Lower lobe of right lung (tissue), 2 donors: ENCODE measurements around the gene PHLDA1. TPM values are rescaled to one million over a fixed set of nuclear protein-coding genes. Genes with fewer than 3 reads are reported as not detected.

Experiments
- ATAC-seq, 2 donors: fragments of 200-7000 bp; cut with Tn5 transposase; one replicate each; pipeline ENCODE4 v1.9.1; 2020 to 2022; ENCODE audit warnings: mild to moderate bottlenecking in 2 of 2, moderate library complexity in 2 of 2
- DNase-seq: peaks from one replicate; pipeline ENCODE4 v3.0.0-alpha.2; 2020
- H3K27ac ChIP-seq: fragments of 200-600 bp; one replicate; pipeline ENCODE4 v1.8.0; 2022
- H3K27me3 ChIP-seq: fragments of 200-600 bp; one replicate; pipeline ENCODE4 v1.8.0; 2022; ENCODE audit warnings: low read depth
- H3K36me3 ChIP-seq: fragments of 200-600 bp; one replicate; pipeline ENCODE4 v1.8.0; 2022; ENCODE audit warnings: mild to moderate bottlenecking
- H3K4me1 ChIP-seq: fragments of 200-600 bp; one replicate; pipeline ENCODE4 v1.8.0; 2022
- H3K4me3 ChIP-seq: fragments of 200-600 bp; one replicate; pipeline ENCODE4 v1.8.0; 2022; ENCODE audit warnings: mild to moderate bottlenecking
- H3K9me3 ChIP-seq: fragments of 200-600 bp; one replicate; pipeline ENCODE4 v1.8.0; 2022
- CTCF ChIP-seq: fragments of 200-600 bp; IDR thresholded peaks from one replicate; pipeline ENCODE4 v1.8.0; 2022; ENCODE audit warnings: antibody characterized with exemption, mild to moderate bottlenecking
- intact Hi-C: fragments of 100-400 bp; cut with DNase I; formaldehyde crosslinking; loops from one replicate; pipeline ENCODE4 v1.11.0; 2022
- total RNA-seq: library from RNA; stranded (reverse); fragmentation: NEBNext Ultra II Directional; extraction: Animal tissue kit (Norgen Biotek cat#: 25700); gene quantifications from one replicate; pipeline ENCODE4 v1.2.1, GENCODE V29; 2021
- donor health status: DM: no; HTN: yes; CAD: no; lungs with severe emphysema.

Gene PHLDA1
- total RNA-seq, 1 donor from 2014 or later: 12.2 TPM

- Histone ChIP-seq H3K36me3 (no peaks in the 10 kb centered on the region), H3K9me3 (no peaks in the 10 kb centered on the region), H3K4me1 (peaks cover 62% of the 10 kb centered on the region), H3K27me3 (no peaks in the 10 kb centered on the region), H3K4me3 (peak overlapping the region; percentile 39), H3K27ac (peak overlapping the region; percentile 55)
- intact Hi-C loops: no loop called here
- ATAC-seq (peak in 1 of 2 donors; percentile 12), DNase-seq (no peak)
- TF ChIP-seq CTCF: no peak
Measured at GRCh38 chr12:75982979-75983660, 48.5 kb downstream of the PHLDA1 start.

- Histone ChIP-seq H3K9me3 (no peaks in the 10 kb centered on the region), H3K27me3 (no peaks in the 10 kb centered on the region), H3K4me1 (peaks cover 71% of the 10 kb centered on the region), H3K36me3 (no peaks in the 10 kb centered on the region), H3K27ac (peak overlapping the region; percentile 55), H3K4me3 (no peak overlapping the region)
- intact Hi-C loops: no loop called here
- ATAC-seq (no peak), DNase-seq (no peak)
- no peak for TF ChIP-seq CTCF
Measured at GRCh38 chr12:75982169-75982564, 49.4 kb downstream of the PHLDA1 start.

GRCh38 chr12:75981247-75982168, 50.1 kb downstream of the PHLDA1 start:
- Histone ChIP-seq H3K4me3 (no peak overlapping the region), H3K36me3 (no peaks in the 10 kb centered on the region), H3K27ac (no peak overlapping the region), H3K9me3 (no peaks in the 10 kb centered on the region), H3K4me1 (peaks cover 72% of the 10 kb centered on the region), H3K27me3 (no peaks in the 10 kb centered on the region)
- DNase-seq: no peak
- ATAC-seq: no peak
- intact Hi-C loops: no loop called here
- TF ChIP-seq CTCF: no peak

- TF ChIP-seq CTCF: no peak
- peaks cover 86% of the 10 kb centered on the region for H3K4me1 ChIP-seq
- DNase-seq: no peak
- no peak for ATAC-seq
- no peaks in the 10 kb centered on the region for H3K9me3 ChIP-seq
- no peak overlapping the region for H3K4me3 ChIP-seq
- H3K27me3 ChIP-seq: no peaks in the 10 kb centered on the region
- H3K36me3 ChIP-seq: no peaks in the 10 kb centered on the region
- intact Hi-C loops: no loop called here
- H3K27ac ChIP-seq: peak overlapping the region; percentile 71
Measured at GRCh38 chr12:75979181-75979580, 52.4 kb downstream of the PHLDA1 start.

GRCh38 chr12:75978677-75979076, 52.9 kb downstream of the PHLDA1 start:
- Histone ChIP-seq H3K9me3 (no peaks in the 10 kb centered on the region), H3K4me3 (no peak overlapping the region), H3K27ac (peak overlapping the region; percentile 71), H3K27me3 (no peaks in the 10 kb centered on the region), H3K4me1 (peaks cover 88% of the 10 kb centered on the region), H3K36me3 (no peaks in the 10 kb centered on the region)
- TF ChIP-seq CTCF: no peak
- DNase-seq (no peak), ATAC-seq (no peak)
- intact Hi-C loops: no loop called here
